Measurements from ENCODE around the gene PIM3.

The PIM3 gene

GRCh38 chr22:50008151-50009040 is 47.8 kb downstream of the PIM3 start:
- H3K4me3 ChIP-seq (ENCODE audit: low read depth, low read length) = no peak overlapping the region
- no peak for TF ChIP-seq CTCF (IDR thresholded peaks at IDR 0.05; ENCODE audit: low read depth, low read length)
- no peak for DNase-seq (ENCODE audit: low read depth, low spot score)
- in situ Hi-C loops (cut with HindIII; ENCODE audit: low sequenced_read_pairs) = no loop called here

- H3K4me3 ChIP-seq (ENCODE audit: low read depth, low read length) = no peak overlapping the region
- in situ Hi-C loops (cut with HindIII; ENCODE audit: low sequenced_read_pairs) = no loop called here
- no peak for DNase-seq (ENCODE audit: low read depth, low spot score)
- TF ChIP-seq CTCF (IDR thresholded peaks at IDR 0.05; ENCODE audit: low read depth, low read length) = no peak
Measured at GRCh38 chr22:50009251-50009650, 48.7 kb downstream of the PIM3 start.

- H3K4me3 ChIP-seq (ENCODE audit: low read depth, low read length) = no peak overlapping the region
- no peak for DNase-seq (ENCODE audit: low read depth, low spot score)
- in situ Hi-C loops (cut with HindIII; ENCODE audit: low sequenced_read_pairs) = no loop called here
- no peak for TF ChIP-seq CTCF (IDR thresholded peaks at IDR 0.05; ENCODE audit: low read depth, low read length)
Measured at GRCh38 chr22:50009765-50010675, 49.4 kb downstream of the PIM3 start.

GRCh38 chr22:50010676-50011446 is 50.3 kb downstream of the PIM3 start:
- no peak for TF ChIP-seq CTCF (IDR thresholded peaks at IDR 0.05; ENCODE audit: low read depth, low read length)
- no peak overlapping the region for H3K4me3 ChIP-seq (ENCODE audit: low read depth, low read length)
- no peak for DNase-seq (ENCODE audit: low read depth, low spot score)
- in situ Hi-C loops (cut with HindIII; ENCODE audit: low sequenced_read_pairs) = no loop called here

- H3K4me3 ChIP-seq (ENCODE audit: low read depth, low read length) = no peak overlapping the region
- DNase-seq (ENCODE audit: low read depth, low spot score) = no peak
- in situ Hi-C loops (cut with HindIII; ENCODE audit: low sequenced_read_pairs) = no loop called here
- no peak for TF ChIP-seq CTCF (IDR thresholded peaks at IDR 0.05; ENCODE audit: low read depth, low read length)
Measured at GRCh38 chr22:50011447-50012210, 51.1 kb downstream of the PIM3 start.
